Esophagus muscularis mucosa (tissue), 3 donors: Measurements from ENCODE around the gene GNA12.

Experiments
- CTCF ChIP-seq, 3 experiments: fragments of 200-600 bp in 2 of 3; fragments of 450-650 bp in 1 of 3; sonication (generic) in 2 of 3; IDR thresholded peaks; one replicate each; pipeline ENCODE4 v1.5.1; 2017 to 2019; ENCODE audit warnings: antibody characterized with exemption in 3 of 3, mild to moderate bottlenecking in 2 of 3, moderate library complexity in 1 of 3
- POLR2AphosphoS5 ChIP-seq, 2 donors: sonication (generic); formaldehyde crosslinking; IDR thresholded peaks; one replicate each; pipeline ENCODE4 v1.6.1; 2017; ENCODE audit warnings: antibody characterized with exemption in 2 of 2

GRCh38 chr7:2814946-2815874, 28.9 kb downstream of the GNA12 start:
- TF ChIP-seq CTCF (IDR thresholded peaks at IDR 0.05) (no peak), POLR2AphosphoS5 (IDR thresholded peaks at IDR 0.05) (no peak)
